B cell (primary cell): Measurements from ENCODE around the gene CHFR. TPM values are rescaled to one million over a fixed set of nuclear protein-coding genes. Genes with fewer than 3 reads are reported as not detected.

ENCODE experiments used
- ATAC-seq: fragments of 200-7000 bp; cut with Tn5 transposase; one replicate; pipeline ENCODE4 v1.10.0; 2021; ENCODE audit warnings: low read depth, mild to moderate bottlenecking, moderate number of reproducible peaks, moderate library complexity
- CTCF ChIA-PET: fragments of 350-600 bp; sonication (Branson Sonifier 250); formaldehyde crosslinking; loops from one replicate; lab custom pipeline; 2021; ENCODE audit warnings: antibody characterized with exemption, inconsistent platforms; lab: Charles Lee
- POLR2A ChIA-PET: fragments of 350-600 bp; sonication (Branson Sonifier 250); formaldehyde crosslinking; loops from one replicate; lab custom pipeline; 2021; ENCODE audit warnings: antibody characterized with exemption; lab: Charles Lee
- DNase-seq: peaks from one replicate; pipeline ENCODE4 v3.0.0; 2013
- H2AFZ ChIP-seq: 2 replicates; pipeline ENCODE4 v1.6.1; 2012; ENCODE audit warnings: mild to moderate bottlenecking, low read depth, low read length; ENCODE audit not compliant: insufficient read depth, poor library complexity, severe bottlenecking
- H3K27ac ChIP-seq, 2 donors: 1 replicate in 1 of 2; 2 replicates in 1 of 2; pipeline ENCODE4 v1.5.1; 2012 to 2013; ENCODE audit warnings: low read length in 2 of 2, mild to moderate bottlenecking in 2 of 2, moderate library complexity in 1 of 2
- H3K27me3 ChIP-seq, 4 experiments: fragments of 200-600 bp in 1 of 4; sonication (generic) in 1 of 4; replicated peaks in 1 of 4; 1 replicate in 2 of 4; 2 replicates in 2 of 4; pipeline versions ENCODE4 v1.6.1 to v1.7.0; 2013 to 2016; ENCODE audit warnings: low read length in 3 of 4, mild to moderate bottlenecking in 2 of 4, mixed read lengths in 1 of 4, moderate library complexity in 1 of 4; ENCODE audit not compliant: insufficient read depth in 4 of 4, control insufficient read depth in 3 of 4; ENCODE audit errors: control extremely low read depth in 1 of 4
- H3K36me3 ChIP-seq, 2 experiments: replicated peaks in 1 of 2; 1 replicate in 1 of 2; 2 replicates in 1 of 2; pipeline versions ENCODE4 v1.6.1 to v1.7.1; 2013; ENCODE audit warnings: low read length in 1 of 2; ENCODE audit not compliant: insufficient read depth in 2 of 2, control insufficient read depth in 1 of 2; ENCODE audit errors: control extremely low read depth in 1 of 2, extremely low read depth in 1 of 2
- H3K4me1 ChIP-seq, 2 donors: fragments of 200-600 bp in 1 of 2; sonication (generic) in 1 of 2; 1 replicate in 1 of 2; 2 replicates in 1 of 2; pipeline versions ENCODE4 v1.5.1 to v1.6.1; 2013 to 2017; ENCODE audit warnings: low read length in 2 of 2; ENCODE audit not compliant: control insufficient read depth in 2 of 2, insufficient read depth in 2 of 2
- H3K4me2 ChIP-seq: replicated peaks from 2 replicates; pipeline ENCODE3; 2012; ENCODE audit warnings: mild to moderate bottlenecking, low read depth, low read length; ENCODE audit not compliant: poor library complexity, severe bottlenecking
- H3K4me3 ChIP-seq, 5 experiments: fragments of 200-600 bp in 1 of 5; sonication (generic) in 1 of 5; 1 replicate in 3 of 5; 2 replicates in 2 of 5; pipeline versions ENCODE4 v1.5.1 to v1.7.0; 2011 to 2016; ENCODE audit warnings: low read length in 4 of 5, mild to moderate bottlenecking in 4 of 5, low read depth in 2 of 5, control low read depth in 1 of 5, moderate library complexity in 1 of 5; ENCODE audit not compliant: insufficient read depth in 1 of 5; ENCODE audit errors: control extremely low read depth in 1 of 5, extremely low read depth in 1 of 5
- H3K79me2 ChIP-seq: fragments of 200-600 bp; sonication (generic); one replicate; pipeline ENCODE4 v1.6.0; 2016; ENCODE audit warnings: low read length; ENCODE audit not compliant: control insufficient read depth, insufficient read depth
- H3K9ac ChIP-seq: fragments of 200-600 bp; sonication (generic); 2 replicates; pipeline ENCODE4 v1.6.1; 2017; ENCODE audit warnings: mild to moderate bottlenecking, low read length, moderate library complexity
- H3K9me3 ChIP-seq, 3 donors: one replicate each; pipeline versions ENCODE4 v1.6.1 to v1.7.1; 2013; ENCODE audit warnings: low read length in 2 of 3; ENCODE audit not compliant: control insufficient read depth in 2 of 3, insufficient read depth in 1 of 3; ENCODE audit errors: control extremely low read depth in 1 of 3
- H4K20me1 ChIP-seq: 2 replicates; pipeline ENCODE4 v1.6.0; 2012; ENCODE audit warnings: mild to moderate bottlenecking, low read length; ENCODE audit not compliant: insufficient read depth, control insufficient read depth, poor library complexity, severe bottlenecking
- H3K27ac Mint-ChIP-seq: one replicate; pipeline ENCODE4 v1.8.0; 2021; ENCODE audit warnings: mixed read lengths
- H3K27me3 Mint-ChIP-seq: one replicate; pipeline ENCODE4 v1.8.0; 2021; ENCODE audit warnings: mixed read lengths
- H3K4me1 Mint-ChIP-seq: one replicate; pipeline ENCODE4 v1.8.0; 2021; ENCODE audit warnings: mixed read lengths
- H3K4me3 Mint-ChIP-seq: one replicate; pipeline ENCODE4 v1.8.0; 2021; ENCODE audit warnings: mixed read lengths
- H3K9me3 Mint-ChIP-seq: one replicate; pipeline ENCODE4 v1.8.0; 2022; ENCODE audit warnings: mixed read lengths; ENCODE audit not compliant: insufficient read depth
- CTCF ChIP-seq: fragments of 200-600 bp; IDR thresholded peaks from one replicate; pipeline ENCODE4 v1.8.0; 2022; ENCODE audit warnings: antibody characterized with exemption, mild to moderate bottlenecking
- EZH2 ChIP-seq: IDR thresholded peaks from 2 replicates; pipeline ENCODE4 v1.6.1; 2012; ENCODE audit warnings: borderline replicate concordance, low read depth, mild to moderate bottlenecking, moderate library complexity, low read length; ENCODE audit not compliant: insufficient read depth, poor library complexity, severe bottlenecking
- WGBS: methylation state at CpG from one replicate; pipeline ENCODE4 v1.1.5; 2013; ENCODE audit warnings: missing lambda C conversion rate; ENCODE audit not compliant: insufficient coverage; 5-methylcytosine and 5-hydroxymethylcytosine counted together
- intact Hi-C: fragments of 100-400 bp; cut with micrococcal nuclease; formaldehyde crosslinking; loops from one replicate; pipeline ENCODE4 v1.10.0; 2022
- polyA plus RNA-seq: library from polyadenylated mRNA; depleted of rRNA; stranded (reverse); fragments of >200 nt; gene quantifications from 2 replicates; pipeline ENCODE4 v1.2.3, GENCODE V29; 2012
- total RNA-seq, 2 donors: library from RNA; stranded (reverse); fragments of 120-200 nt in 1 of 2; gene quantifications; 1 replicate in 1 of 2; 2 replicates in 1 of 2; pipeline versions ENCODE4 v1.2.3 to v1.2.4, GENCODE V29; 2013 to 2022

Gene CHFR
- total and polyA plus RNA-seq, 2 donors (not counting 1 experiment from before 2014, with no cell fraction given), result 83.8 to 92.5 TPM

GRCh38 chr12:132801741-132802140 lies 85.7 kb downstream of the CHFR start:
- no peaks in the 10 kb centered on the region for H3K9me3 Mint-ChIP-seq
- ChIA-PET CTCF (no interaction called here), POLR2A (no interaction called here)
- no peak overlapping the region for H3K9ac ChIP-seq
- intact Hi-C loops, result no loop called here
- ATAC-seq (no peak), DNase-seq (no peak)
- H3K27me3 ChIP-seq, result no peaks in the 10 kb centered on the region
- H3K27ac Mint-ChIP-seq, result no peak overlapping the region
- no peaks in the 10 kb centered on the region for H3K4me1 ChIP-seq
- TF ChIP-seq EZH2 (no peak), CTCF (no peak)
- H4K20me1 ChIP-seq, result peaks cover 30% of the 10 kb centered on the region
- no peaks in the 10 kb centered on the region for H3K9me3 ChIP-seq
- 93% methylated on average over 28 of the region's 28 CpGs for WGBS
- no peak overlapping the region for H3K4me3 Mint-ChIP-seq
- H2AFZ ChIP-seq, result no peak overlapping the region
- no peak overlapping the region for H3K27ac ChIP-seq
- H3K79me2 ChIP-seq, result peaks cover 20% of the 10 kb centered on the region
- no peaks in the 10 kb centered on the region for H3K4me1 Mint-ChIP-seq
- peaks cover 3 to 73% of the 10 kb centered on the region in 2 experiments for H3K36me3 ChIP-seq
- H3K4me2 ChIP-seq, result no peak overlapping the region
- H3K27me3 Mint-ChIP-seq, result no peaks in the 10 kb centered on the region
- no peak overlapping the region for H3K4me3 ChIP-seq

- Mint-ChIP-seq H3K4me1 (no peaks in the 10 kb centered on the region), H3K27ac (no peak overlapping the region), H3K4me3 (no peak overlapping the region), H3K9me3 (no peaks in the 10 kb centered on the region), H3K27me3 (no peaks in the 10 kb centered on the region)
- ChIA-PET CTCF (no interaction called here), POLR2A (no interaction called here)
- Histone ChIP-seq H3K4me1 (no peaks in the 10 kb centered on the region), H3K4me3 (no peak overlapping the region), H3K9me3 (no peaks in the 10 kb centered on the region), H3K79me2 (peaks cover 15% of the 10 kb centered on the region), H3K4me2 (no peak overlapping the region), H2AFZ (no peak overlapping the region), H3K36me3 (peaks cover 3 to 77% of the 10 kb centered on the region in 2 experiments), H3K27me3 (no peaks in the 10 kb centered on the region), H4K20me1 (peaks cover 16% of the 10 kb centered on the region), H3K27ac (no peak overlapping the region), H3K9ac (no peak overlapping the region)
- ATAC-seq (no peak), DNase-seq (no peak)
- intact Hi-C loops, result no loop called here
- TF ChIP-seq EZH2 (no peak), CTCF (no peak)
- WGBS, result 98% methylated on average over 15 of the region's 15 CpGs
Measured at GRCh38 chr12:132798836-132799235, 88.6 kb downstream of the CHFR start.
